ENCODE results near the gene STK16.

STK16 gene

DNA sequence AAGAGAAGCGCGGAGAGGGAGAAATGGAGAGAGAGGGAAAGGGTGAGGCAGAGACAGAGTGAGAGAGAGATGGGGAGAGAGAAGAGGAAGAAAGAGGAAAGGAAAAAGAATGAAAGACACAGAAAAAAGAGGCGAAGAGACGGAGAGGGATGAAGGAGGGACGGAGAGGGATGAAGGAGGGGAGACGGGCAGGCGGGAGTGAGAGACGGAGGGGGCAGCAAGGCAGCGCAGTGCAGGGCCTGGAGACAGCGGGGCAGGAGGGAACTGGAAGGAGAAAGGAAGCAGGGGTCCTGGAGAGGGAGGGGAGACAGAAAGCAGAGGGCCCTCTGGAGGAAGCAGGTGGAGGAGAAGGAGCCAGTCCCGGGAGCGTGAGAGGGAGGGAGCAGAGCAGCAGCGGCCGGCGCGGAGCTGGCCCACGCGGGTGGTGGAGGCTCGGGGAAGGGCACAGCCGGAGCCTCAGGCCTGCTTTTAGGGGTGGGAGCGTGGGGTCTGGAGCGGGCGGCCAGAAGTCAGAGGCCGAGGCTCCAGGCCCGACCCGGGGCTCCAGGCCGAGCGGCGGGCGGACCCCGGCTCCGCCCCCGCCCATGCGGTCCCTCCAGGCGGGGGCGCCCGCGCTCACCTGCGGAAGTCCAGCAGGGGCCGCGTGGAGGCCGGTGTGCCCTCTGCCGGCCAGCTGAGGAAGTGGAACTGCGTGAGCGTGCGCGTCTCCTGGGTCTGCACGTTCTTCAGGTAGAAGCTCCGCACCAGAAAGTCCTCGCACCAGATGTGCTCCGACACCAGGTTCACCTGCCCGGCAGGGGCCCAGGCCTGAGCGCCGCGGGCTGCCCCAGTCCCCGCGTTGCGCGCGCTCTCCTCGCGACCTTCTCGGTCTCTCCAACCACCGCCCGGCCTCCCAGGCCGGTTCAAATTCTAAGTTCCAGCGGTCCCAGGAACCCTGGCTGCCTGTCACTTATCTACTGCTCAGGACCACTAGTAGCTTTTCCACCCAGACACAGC lies 49.4 kb downstream of the STK16 start:
- peaks cover 30% of the 10 kb centered on the region for H3K4me1 Mint-ChIP-seq
- H3K4me3 Mint-ChIP-seq = peak overlapping the region; percentile 86
- peak overlapping the region; percentile 96 for H3K27ac Mint-ChIP-seq
- no peaks in the 10 kb centered on the region for H3K9me3 Mint-ChIP-seq
- no peaks in the 10 kb centered on the region for H3K36me3 Mint-ChIP-seq
- H3K27me3 Mint-ChIP-seq = no peaks in the 10 kb centered on the region

DNA sequence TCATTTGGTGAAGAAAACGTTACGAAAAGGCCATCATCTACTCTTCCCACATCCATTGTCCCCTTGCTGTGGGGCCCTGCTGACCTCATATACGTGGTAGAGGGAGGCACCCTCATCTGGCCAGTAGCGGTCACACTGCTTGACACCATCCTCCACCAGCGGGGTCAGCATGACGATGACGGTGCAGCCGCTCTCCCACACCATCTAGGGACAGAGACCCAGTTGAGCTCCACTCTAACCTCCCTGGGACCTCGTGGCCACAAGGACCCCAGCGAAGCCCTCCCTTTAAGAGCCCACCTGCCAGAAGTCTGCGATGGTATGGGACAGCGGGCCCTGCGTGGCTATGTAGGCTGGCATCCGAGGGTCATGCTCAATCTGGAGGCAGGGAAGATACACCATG lies 50.9 kb downstream of the STK16 start:
- peak overlapping the region; percentile 7 for H3K4me3 Mint-ChIP-seq
- no peaks in the 10 kb centered on the region for H3K36me3 Mint-ChIP-seq
- H3K27me3 Mint-ChIP-seq = peaks cover 3% of the 10 kb centered on the region
- no peak overlapping the region for H3K27ac Mint-ChIP-seq
- H3K9me3 Mint-ChIP-seq = no peaks in the 10 kb centered on the region
- peaks cover 30% of the 10 kb centered on the region for H3K4me1 Mint-ChIP-seq

DNA sequence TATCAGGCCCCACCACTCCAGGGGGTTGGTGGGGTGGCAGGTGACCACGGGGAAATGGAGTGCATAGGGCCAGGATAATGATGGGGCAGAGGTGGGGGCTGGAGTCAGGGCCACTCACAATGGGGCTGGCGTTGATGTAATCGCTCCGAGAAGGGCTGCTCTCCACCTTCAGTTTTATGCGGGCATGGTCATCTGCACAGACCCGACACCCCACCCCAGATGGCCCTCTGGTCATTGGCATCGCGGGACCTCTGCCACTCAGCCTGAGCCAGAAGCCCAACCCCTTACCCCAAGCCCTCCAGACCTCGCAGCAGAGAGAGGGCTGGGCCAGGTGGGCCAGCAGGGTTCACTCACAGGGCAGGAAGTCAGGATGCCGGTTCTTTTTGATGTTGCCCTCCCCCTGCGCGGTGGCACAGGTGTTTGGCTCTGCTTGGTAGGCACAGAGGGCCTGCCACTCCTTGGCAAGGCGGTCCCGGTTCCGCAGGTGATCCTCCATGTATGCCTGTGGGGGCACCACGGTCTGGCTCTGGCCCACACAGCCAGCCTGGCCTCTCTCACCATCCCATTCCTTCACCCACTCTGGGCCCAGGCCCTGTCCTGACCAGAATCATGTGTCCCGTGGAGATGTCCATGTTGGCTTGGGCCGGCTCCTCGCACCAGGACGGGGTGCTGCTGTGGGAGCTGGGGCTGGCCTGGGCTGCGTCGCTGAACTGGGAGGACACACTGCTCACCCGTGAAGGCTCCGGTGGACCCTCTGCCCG lies 51.5 kb downstream of the STK16 start:
- peaks cover 3% of the 10 kb centered on the region for H3K27me3 Mint-ChIP-seq
- peaks cover 30% of the 10 kb centered on the region for H3K4me1 Mint-ChIP-seq
- no peaks in the 10 kb centered on the region for H3K9me3 Mint-ChIP-seq

DNA sequence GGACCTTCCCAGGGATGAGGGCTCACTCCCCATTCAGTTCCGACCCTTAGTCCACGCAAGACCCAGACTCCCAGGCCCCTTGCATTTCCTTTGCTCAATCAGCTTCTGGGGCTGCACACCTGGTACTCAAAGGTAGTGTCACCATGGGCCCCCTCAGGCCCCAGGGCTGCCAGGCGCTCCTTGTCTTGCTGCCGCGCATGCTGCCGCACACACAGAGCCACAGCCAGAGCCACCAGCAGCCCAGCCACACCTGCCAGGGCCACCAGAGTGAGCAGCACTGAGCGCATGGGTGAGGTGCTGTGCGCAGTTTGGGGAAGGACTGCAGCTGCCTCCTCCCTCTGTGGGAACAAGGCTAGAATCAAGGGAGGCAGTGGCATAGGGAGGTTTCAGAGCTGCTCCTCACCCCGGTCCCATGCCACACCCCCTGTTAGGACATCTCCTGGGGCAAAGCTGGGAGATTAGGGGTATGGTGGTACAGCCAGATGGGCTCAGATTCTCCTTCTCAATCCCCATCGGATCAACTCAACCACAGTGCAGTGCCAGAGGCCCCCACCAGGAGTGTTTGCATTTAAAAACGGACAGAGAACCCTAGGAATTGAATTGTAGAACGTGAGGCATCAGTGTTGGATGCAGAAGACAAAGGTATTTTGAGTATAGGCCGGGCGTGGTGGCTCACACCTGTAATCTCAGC lies 52.6 kb downstream of the STK16 start:
- Mint-ChIP-seq H3K4me3 (no peak overlapping the region), H3K27me3 (peaks cover 4% of the 10 kb centered on the region), H3K27ac (peak overlapping the region; percentile 12), H3K4me1 (peaks cover 30% of the 10 kb centered on the region), H3K9me3 (no peaks in the 10 kb centered on the region), H3K36me3 (no peaks in the 10 kb centered on the region)

More for the DNA sequence above, 51.5 kb downstream of the STK16 start:
- H3K4me3 Mint-ChIP-seq = no peak overlapping the region
- H3K36me3 Mint-ChIP-seq = no peaks in the 10 kb centered on the region
- no peak overlapping the region for H3K27ac Mint-ChIP-seq

DNA sequence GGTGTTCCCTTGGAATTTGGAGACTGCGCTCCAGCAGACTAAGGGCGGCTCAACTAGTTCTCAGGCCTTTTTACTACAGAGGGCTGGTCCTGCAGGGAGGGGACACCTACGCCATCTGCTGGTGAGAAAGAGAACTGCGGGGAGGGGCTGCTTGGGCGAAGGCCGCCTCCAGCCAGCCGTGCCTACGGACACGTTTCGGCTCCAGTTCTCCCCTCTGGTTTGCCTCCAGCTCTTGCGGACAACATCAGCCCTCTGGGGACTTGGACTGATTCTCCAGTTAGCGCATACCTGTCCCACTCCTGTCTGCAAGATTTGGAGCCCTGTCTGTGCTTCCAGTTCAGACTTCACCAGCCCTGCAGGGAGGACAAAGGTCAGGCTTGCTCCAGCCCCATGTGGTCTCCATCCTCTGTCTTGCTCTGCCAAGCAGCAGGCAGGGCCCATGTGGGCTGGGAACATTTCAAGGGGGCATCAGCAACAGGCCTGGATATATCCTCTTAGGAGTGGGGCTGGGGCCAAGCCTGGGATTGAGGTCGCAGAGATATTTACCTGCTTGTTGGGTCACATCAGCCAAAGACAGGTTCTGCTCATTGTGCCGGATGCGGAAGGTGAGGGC lies 53.6 kb downstream of the STK16 start:
- peaks cover 29% of the 10 kb centered on the region for H3K4me1 Mint-ChIP-seq
- no peak overlapping the region for H3K27ac Mint-ChIP-seq
- peaks cover 6% of the 10 kb centered on the region for H3K27me3 Mint-ChIP-seq
- H3K4me3 Mint-ChIP-seq = no peak overlapping the region
- no peaks in the 10 kb centered on the region for H3K36me3 Mint-ChIP-seq
- no peaks in the 10 kb centered on the region for H3K9me3 Mint-ChIP-seq

DNA sequence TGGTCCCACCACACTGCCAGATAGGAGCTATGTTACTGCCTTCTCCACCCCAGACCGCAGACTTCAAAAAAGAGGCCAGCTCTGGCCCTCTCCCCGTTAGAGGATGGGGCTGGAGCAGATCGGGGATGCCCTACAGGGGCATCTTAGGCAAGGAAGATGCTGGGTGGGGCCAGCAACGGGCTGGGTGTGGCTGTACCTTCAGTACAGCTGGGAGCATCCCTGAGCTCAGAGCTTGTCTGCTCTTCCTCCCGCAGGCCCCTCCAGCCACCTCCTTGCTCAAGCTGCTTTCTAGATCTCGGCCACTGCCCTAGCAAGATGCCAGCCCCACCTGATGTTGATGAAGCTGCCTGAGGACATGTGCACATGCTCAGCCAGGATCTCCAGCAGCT lies 54.1 kb downstream of the STK16 start:
- Mint-ChIP-seq H3K9me3 (no peaks in the 10 kb centered on the region), H3K27me3 (peaks cover 6% of the 10 kb centered on the region), H3K4me3 (no peak overlapping the region), H3K27ac (no peak overlapping the region), H3K4me1 (peaks cover 24% of the 10 kb centered on the region), H3K36me3 (no peaks in the 10 kb centered on the region)
